Fibroblast of lung (primary cell): ENCODE results near the gene SLC24A4.

ENCODE experiments used
- EZH2 ChIP-seq: IDR thresholded peaks from 2 replicates; pipeline ENCODE4 v1.5.1; 2012; ENCODE audit warnings: low read length, control low read depth, mild to moderate bottlenecking; ENCODE audit errors: missing control alignments
- TF ChIP-seq, protein P1 (sequence below), 2 donors: IDR thresholded peaks in 1 of 2; conservative IDR thresholded peaks in 1 of 2; 1 replicate in 1 of 2; 2 replicates in 1 of 2; pipeline ENCODE4 v1.5.1; 2011 to 2012; ENCODE audit warnings: low read length in 2 of 2, control low read depth in 1 of 2, inconsistent platforms in 1 of 2, low read depth in 1 of 2, mild to moderate bottlenecking in 1 of 2

- no peak for TF ChIP-seq EZH2
- TF ChIP-seq, protein P1, sequence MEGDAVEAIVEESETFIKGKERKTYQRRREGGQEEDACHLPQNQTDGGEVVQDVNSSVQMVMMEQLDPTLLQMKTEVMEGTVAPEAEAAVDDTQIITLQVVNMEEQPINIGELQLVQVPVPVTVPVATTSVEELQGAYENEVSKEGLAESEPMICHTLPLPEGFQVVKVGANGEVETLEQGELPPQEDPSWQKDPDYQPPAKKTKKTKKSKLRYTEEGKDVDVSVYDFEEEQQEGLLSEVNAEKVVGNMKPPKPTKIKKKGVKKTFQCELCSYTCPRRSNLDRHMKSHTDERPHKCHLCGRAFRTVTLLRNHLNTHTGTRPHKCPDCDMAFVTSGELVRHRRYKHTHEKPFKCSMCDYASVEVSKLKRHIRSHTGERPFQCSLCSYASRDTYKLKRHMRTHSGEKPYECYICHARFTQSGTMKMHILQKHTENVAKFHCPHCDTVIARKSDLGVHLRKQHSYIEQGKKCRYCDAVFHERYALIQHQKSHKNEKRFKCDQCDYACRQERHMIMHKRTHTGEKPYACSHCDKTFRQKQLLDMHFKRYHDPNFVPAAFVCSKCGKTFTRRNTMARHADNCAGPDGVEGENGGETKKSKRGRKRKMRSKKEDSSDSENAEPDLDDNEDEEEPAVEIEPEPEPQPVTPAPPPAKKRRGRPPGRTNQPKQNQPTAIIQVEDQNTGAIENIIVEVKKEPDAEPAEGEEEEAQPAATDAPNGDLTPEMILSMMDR (conservative IDR thresholded peaks at IDR 0.05 in 1 of 2, IDR thresholded peaks at IDR 0.05 in 1 of 2; ENCODE audit: low read depth in 1 of 2, low read length in 2 of 2), result no peak
Observed at GRCh38 chr14:92538412-92538985, 215.5 kb downstream of the SLC24A4 start.
